Raji (cell line): Measurements from ENCODE around the gene MRTFB.

Source experiments
- POLR2A ChIP-seq: IDR thresholded peaks from 2 replicates; pipeline ENCODE4 v1.6.1; 2011; ENCODE audit warnings: low read depth, low read length, control low read depth; ENCODE audit not compliant: insufficient read depth

Gene MRTFB

GRCh38 chr16:14177704-14178103, 106.6 kb downstream of the MRTFB start:
- TF ChIP-seq POLR2A = no peak

- no peak for TF ChIP-seq POLR2A
Measured at GRCh38 chr16:14179116-14179515, 108.0 kb downstream of the MRTFB start.

- no peak for TF ChIP-seq POLR2A
Measured at GRCh38 chr16:14180481-14180944, 109.4 kb downstream of the MRTFB start.

GRCh38 chr16:14181371-14182050, 110.4 kb downstream of the MRTFB start:
- no peak for TF ChIP-seq POLR2A

GRCh38 chr16:14182999-14183398, 111.9 kb downstream of the MRTFB start:
- TF ChIP-seq POLR2A = no peak

- TF ChIP-seq POLR2A = no peak
Measured at GRCh38 chr16:14186007-14186794, 115.1 kb downstream of the MRTFB start.

GRCh38 chr16:14186795-14187221, 115.7 kb downstream of the MRTFB start:
- no peak for TF ChIP-seq POLR2A

- no peak for TF ChIP-seq POLR2A
Measured at GRCh38 chr16:14187517-14188338, 116.6 kb downstream of the MRTFB start.

- TF ChIP-seq POLR2A = no peak
Measured at GRCh38 chr16:14193316-14193871, 122.3 kb downstream of the MRTFB start.

- no peak for TF ChIP-seq POLR2A
Measured at GRCh38 chr16:14194721-14195120, 123.6 kb downstream of the MRTFB start.

GRCh38 chr16:14196011-14196410, 124.9 kb downstream of the MRTFB start:
- TF ChIP-seq POLR2A = no peak

GRCh38 chr16:14196539-14196938, 125.4 kb downstream of the MRTFB start:
- TF ChIP-seq POLR2A = no peak

- no peak for TF ChIP-seq POLR2A
Measured at GRCh38 chr16:14198012-14198411, 126.9 kb downstream of the MRTFB start.

- TF ChIP-seq POLR2A = no peak
Measured at GRCh38 chr16:14198572-14198971, 127.5 kb downstream of the MRTFB start.

GRCh38 chr16:14199199-14199598, 128.1 kb downstream of the MRTFB start:
- no peak for TF ChIP-seq POLR2A

- TF ChIP-seq POLR2A = no peak
Measured at GRCh38 chr16:14199624-14200023, 128.5 kb downstream of the MRTFB start.

GRCh38 chr16:14202095-14202494, 131.0 kb downstream of the MRTFB start:
- TF ChIP-seq POLR2A = no peak
